Hepatocyte (in vitro differentiated cells): ENCODE data around the gene CYTL1. TPM values are rescaled to one million over a fixed set of nuclear protein-coding genes. Genes with fewer than 3 reads are reported as not detected.

Experiments used
- DNase-seq: peaks from one replicate; pipeline ENCODE4 v3.0.0-alpha.2; 2016; ENCODE audit warnings: low spot score
- H2AFZ ChIP-seq: fragments of 200-600 bp; sonication (generic); 2 replicates; pipeline ENCODE4 v1.6.0; 2016; ENCODE audit warnings: antibody characterized with exemption, mild to moderate bottlenecking
- H3K27ac ChIP-seq: fragments of 200-600 bp; sonication (generic); 2 replicates; pipeline ENCODE4 v1.5.1; 2016; ENCODE audit warnings: mild to moderate bottlenecking
- H3K27me3 ChIP-seq: fragments of 200-600 bp; sonication (generic); 2 replicates; pipeline ENCODE4 v1.6.1; 2016
- H3K36me3 ChIP-seq: fragments of 200-600 bp; sonication (generic); replicated peaks from 2 replicates; pipeline ENCODE4 v1.5.1; 2016; ENCODE audit warnings: low read depth; ENCODE audit not compliant: insufficient read depth
- H3K4me1 ChIP-seq: fragments of 200-600 bp; sonication (generic); 2 replicates; pipeline ENCODE4 v1.5.1; 2016; ENCODE audit warnings: mild to moderate bottlenecking, moderate library complexity; ENCODE audit not compliant: insufficient read depth
- H3K4me2 ChIP-seq: fragments of 200-600 bp; sonication (generic); 2 replicates; pipeline ENCODE4 v1.6.0; 2016
- H3K4me3 ChIP-seq: fragments of 200-600 bp; sonication (generic); 2 replicates; pipeline ENCODE4 v1.5.1; 2016; ENCODE audit warnings: mild to moderate bottlenecking
- H3K79me2 ChIP-seq: fragments of 200-600 bp; sonication (generic); 2 replicates; pipeline ENCODE4 v1.6.0; 2017; ENCODE audit warnings: mild to moderate bottlenecking
- H3K9me2 ChIP-seq: fragments of 200-600 bp; sonication (generic); replicated peaks from 2 replicates; pipeline ENCODE4 v1.6.0; 2017; ENCODE audit warnings: mild to moderate bottlenecking; ENCODE audit not compliant: insufficient read depth
- H3K9me3 ChIP-seq: fragments of 200-600 bp; sonication (generic); 2 replicates; pipeline ENCODE4 v1.5.1; 2016; ENCODE audit warnings: low read depth, mild to moderate bottlenecking
- H4K20me1 ChIP-seq: fragments of 200-600 bp; sonication (generic); 2 replicates; pipeline ENCODE4 v1.6.0; 2016; ENCODE audit warnings: mild to moderate bottlenecking; ENCODE audit not compliant: insufficient read depth, poor library complexity, severe bottlenecking
- EZH2 ChIP-seq: fragments of 200-600 bp; sonication (generic); IDR thresholded peaks from 2 replicates; pipeline ENCODE4 v1.6.1; 2016; ENCODE audit warnings: antibody characterized with exemption, mild to moderate bottlenecking, borderline replicate concordance
- EZH2phosphoT487 ChIP-seq: fragments of 200-600 bp; sonication (generic); IDR thresholded peaks from one replicate; pipeline ENCODE4 v1.6.1; 2018; ENCODE audit warnings: antibody characterized with exemption, mild to moderate bottlenecking, low read depth, moderate library complexity; ENCODE audit not compliant: unreplicated experiment, severe bottlenecking
- WGBS: methylation state at CpG from one replicate; pipeline ENCODE4 v1.1.6; 2016; ENCODE audit warnings: low lambda C conversion rate; ENCODE audit errors: missing lambda C conversion rate; 5-methylcytosine and 5-hydroxymethylcytosine counted together
- polyA plus RNA-seq: library from polyadenylated mRNA; unstranded; fragments of >200 nt; fragmentation: Nextera tagmentation; extraction: Ambion mirVana; gene quantifications from 2 replicates; pipeline ENCODE4 v1.2.1, GENCODE V29; 2016
- total RNA-seq: library from RNA; depleted of rRNA; stranded (reverse); fragments of >200 nt; gene quantifications from 2 replicates; pipeline ENCODE4 v1.2.3, GENCODE V29; 2014
- TF ChIP-seq, protein P1 (sequence below): fragments of 200-600 bp; sonication (generic); IDR thresholded peaks from 2 replicates; pipeline ENCODE4 v1.5.1; 2016; ENCODE audit warnings: antibody characterized with exemption, mild to moderate bottlenecking; ENCODE audit not compliant: poor library complexity

Gene CYTL1
- total and polyA plus RNA-seq, 2 experiments from 2014 or later: 37.4 to 55.4 TPM

DNA sequence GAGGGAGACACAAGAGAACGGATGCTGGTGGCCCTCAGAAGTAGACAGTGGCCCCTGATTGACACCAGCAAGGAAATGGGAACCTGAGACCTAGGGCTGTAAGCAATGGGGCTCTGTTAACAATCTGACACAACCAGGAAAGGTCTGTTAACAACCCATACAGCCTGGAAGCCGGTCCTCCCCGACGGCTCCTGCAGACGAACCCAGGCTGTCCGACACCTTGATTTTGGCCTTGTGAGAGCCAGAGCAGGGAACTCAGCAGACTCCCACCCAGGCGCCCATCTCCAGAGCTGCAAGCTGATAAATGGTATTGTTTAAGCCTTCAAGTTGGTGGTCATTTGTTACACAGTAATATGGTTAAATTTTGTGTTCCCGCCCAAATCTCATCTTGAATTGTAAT, 10.2 kb upstream of the CYTL1 start:
- H3K36me3 ChIP-seq: no peaks in the 10 kb centered on the region
- WGBS: 86% methylated on average over 8 of the region's 8 CpGs
- H3K9me3 ChIP-seq: no peaks in the 10 kb centered on the region
- no peaks in the 10 kb centered on the region for H3K9me2 ChIP-seq
- H3K79me2 ChIP-seq: no peaks in the 10 kb centered on the region
- H3K27me3 ChIP-seq: peaks cover 7% of the 10 kb centered on the region
- H3K27ac ChIP-seq: no peak overlapping the region
- H4K20me1 ChIP-seq: no peaks in the 10 kb centered on the region
- H2AFZ ChIP-seq: no peak overlapping the region
- H3K4me1 ChIP-seq: peaks cover 12% of the 10 kb centered on the region
- TF ChIP-seq EZH2phosphoT487 (no peak), EZH2 (no peak)
- TF ChIP-seq, protein P1, sequence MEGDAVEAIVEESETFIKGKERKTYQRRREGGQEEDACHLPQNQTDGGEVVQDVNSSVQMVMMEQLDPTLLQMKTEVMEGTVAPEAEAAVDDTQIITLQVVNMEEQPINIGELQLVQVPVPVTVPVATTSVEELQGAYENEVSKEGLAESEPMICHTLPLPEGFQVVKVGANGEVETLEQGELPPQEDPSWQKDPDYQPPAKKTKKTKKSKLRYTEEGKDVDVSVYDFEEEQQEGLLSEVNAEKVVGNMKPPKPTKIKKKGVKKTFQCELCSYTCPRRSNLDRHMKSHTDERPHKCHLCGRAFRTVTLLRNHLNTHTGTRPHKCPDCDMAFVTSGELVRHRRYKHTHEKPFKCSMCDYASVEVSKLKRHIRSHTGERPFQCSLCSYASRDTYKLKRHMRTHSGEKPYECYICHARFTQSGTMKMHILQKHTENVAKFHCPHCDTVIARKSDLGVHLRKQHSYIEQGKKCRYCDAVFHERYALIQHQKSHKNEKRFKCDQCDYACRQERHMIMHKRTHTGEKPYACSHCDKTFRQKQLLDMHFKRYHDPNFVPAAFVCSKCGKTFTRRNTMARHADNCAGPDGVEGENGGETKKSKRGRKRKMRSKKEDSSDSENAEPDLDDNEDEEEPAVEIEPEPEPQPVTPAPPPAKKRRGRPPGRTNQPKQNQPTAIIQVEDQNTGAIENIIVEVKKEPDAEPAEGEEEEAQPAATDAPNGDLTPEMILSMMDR: no peak
- H3K4me3 ChIP-seq: no peak overlapping the region
- no peak for DNase-seq
- no peak overlapping the region for H3K4me2 ChIP-seq

DNA sequence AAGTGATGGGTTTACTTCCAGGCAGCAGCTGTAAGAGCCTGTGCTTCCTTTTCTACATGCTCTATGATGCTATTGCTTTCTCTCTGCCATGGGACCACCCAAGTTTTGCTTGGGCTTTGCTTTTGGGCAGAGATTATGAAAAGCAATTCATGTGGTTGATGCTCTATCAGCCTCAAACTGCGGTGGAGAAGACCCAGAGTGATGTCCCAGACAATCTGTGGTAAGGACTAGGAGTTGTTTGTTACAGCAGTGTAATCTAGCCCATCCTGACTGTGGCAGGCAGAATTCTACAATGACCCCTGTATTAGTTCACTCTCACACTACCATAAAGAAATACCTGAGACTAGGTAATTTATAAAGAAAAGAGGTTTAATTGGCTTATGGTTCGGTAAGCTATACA, 9.2 kb upstream of the CYTL1 start:
- H3K4me3 ChIP-seq: no peak overlapping the region
- WGBS: 90% methylated on average over 2 of the region's 2 CpGs
- H2AFZ ChIP-seq: no peak overlapping the region
- peaks cover 3% of the 10 kb centered on the region for H3K4me1 ChIP-seq
- DNase-seq: no peak
- peaks cover 7% of the 10 kb centered on the region for H3K27me3 ChIP-seq
- no peaks in the 10 kb centered on the region for H3K36me3 ChIP-seq
- H3K79me2 ChIP-seq: no peaks in the 10 kb centered on the region
- H4K20me1 ChIP-seq: no peaks in the 10 kb centered on the region
- H3K27ac ChIP-seq: no peak overlapping the region
- no peaks in the 10 kb centered on the region for H3K9me3 ChIP-seq
- no peaks in the 10 kb centered on the region for H3K9me2 ChIP-seq
- no peak overlapping the region for H3K4me2 ChIP-seq
- TF ChIP-seq EZH2phosphoT487 (no peak), EZH2 (no peak)
- TF ChIP-seq, protein P1: no peak

DNA sequence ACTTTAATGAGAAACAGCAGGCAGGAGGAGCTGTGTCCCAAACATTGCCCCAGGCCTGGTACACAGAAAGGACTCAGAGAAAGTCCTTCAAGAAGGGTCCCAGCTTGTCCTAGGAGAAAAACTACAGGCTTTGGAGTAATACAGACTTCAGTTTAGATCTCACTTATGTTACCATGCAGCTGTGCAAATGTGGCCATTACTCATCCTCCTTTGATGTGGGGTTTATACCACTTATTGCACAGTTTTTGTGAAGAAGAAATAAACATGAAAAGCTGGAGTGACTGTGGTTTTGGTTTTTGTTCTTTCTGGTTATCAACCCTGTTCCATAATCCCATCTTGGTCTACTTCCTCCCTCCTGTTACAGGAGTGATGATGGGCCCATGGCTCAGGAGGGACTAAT, 8.1 kb upstream of the CYTL1 start:
- H3K4me3 ChIP-seq: no peak overlapping the region
- no peaks in the 10 kb centered on the region for H3K9me2 ChIP-seq
- H3K36me3 ChIP-seq: no peaks in the 10 kb centered on the region
- no peaks in the 10 kb centered on the region for H4K20me1 ChIP-seq
- H3K27me3 ChIP-seq: peaks cover 7% of the 10 kb centered on the region
- no peaks in the 10 kb centered on the region for H3K4me1 ChIP-seq
- H3K79me2 ChIP-seq: no peaks in the 10 kb centered on the region
- H2AFZ ChIP-seq: no peak overlapping the region
- no peak overlapping the region for H3K4me2 ChIP-seq
- H3K27ac ChIP-seq: no peak overlapping the region
- no peak for TF ChIP-seq EZH2
- TF ChIP-seq EZH2phosphoT487: no peak
- TF ChIP-seq, protein P1: no peak
- H3K9me3 ChIP-seq: no peaks in the 10 kb centered on the region
- no peak for DNase-seq

DNA sequence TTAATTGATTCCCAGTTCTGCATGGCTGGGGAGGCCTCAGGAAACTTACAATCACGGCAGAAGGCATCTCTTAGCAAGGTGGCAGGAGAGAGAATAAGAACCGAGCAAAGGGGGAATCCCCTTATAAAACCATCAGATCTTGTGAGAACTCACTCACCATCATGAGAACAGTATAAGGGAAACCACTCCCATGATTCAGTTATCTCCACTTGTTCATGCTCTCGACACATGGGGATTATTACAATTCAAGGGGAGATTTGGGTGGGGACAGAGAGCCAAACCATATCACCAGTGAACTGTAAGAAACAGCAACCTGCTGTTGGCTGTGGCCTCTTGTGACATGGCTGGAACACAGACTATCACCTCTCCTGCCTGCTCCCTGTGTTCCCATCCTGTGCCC, 7.1 kb upstream of the CYTL1 start:
- Histone ChIP-seq H3K27ac (no peak overlapping the region), H3K9me2 (no peaks in the 10 kb centered on the region), H2AFZ (no peak overlapping the region), H3K79me2 (no peaks in the 10 kb centered on the region), H3K4me2 (no peak overlapping the region), H4K20me1 (no peaks in the 10 kb centered on the region), H3K4me3 (no peak overlapping the region), H3K9me3 (no peaks in the 10 kb centered on the region), H3K4me1 (no peaks in the 10 kb centered on the region), H3K36me3 (no peaks in the 10 kb centered on the region), H3K27me3 (peaks cover 7% of the 10 kb centered on the region)
- no peak for TF ChIP-seq EZH2
- TF ChIP-seq EZH2phosphoT487: no peak
- TF ChIP-seq, protein P1: no peak
- no peak for DNase-seq
- WGBS: 93% methylated on average over 3 of the region's 3 CpGs
